H9 (cell line): Measurements from ENCODE around the gene PFDN2. TPM values are rescaled to one million over a fixed set of nuclear protein-coding genes. Genes with fewer than 3 reads are reported as not detected.

Experiments
- DNase-seq: peaks from one replicate; pipeline ENCODE4 v3.0.0-alpha.2; 2017
- H2AFZ ChIP-seq: one replicate; pipeline ENCODE4 v1.6.1; 2013; ENCODE audit warnings: mild to moderate bottlenecking, low read length, control low read depth, moderate library complexity
- H2AK5ac ChIP-seq: 2 replicates; pipeline ENCODE4 v1.6.1; 2013; ENCODE audit warnings: low read length, control low read depth, mixed read lengths; ENCODE audit not compliant: insufficient read length
- H2BK120ac ChIP-seq: one replicate; pipeline ENCODE4 v1.6.1; 2013; ENCODE audit warnings: low read depth, mild to moderate bottlenecking, low read length, control low read depth, inconsistent platforms; ENCODE audit not compliant: poor library complexity, severe bottlenecking
- H2BK12ac ChIP-seq: 2 replicates; pipeline ENCODE4 v1.6.1; 2013; ENCODE audit warnings: low read length, control low read depth, mixed read lengths, low read depth; ENCODE audit not compliant: insufficient read length
- H2BK15ac ChIP-seq: 2 replicates; pipeline ENCODE4 v1.6.1; 2013; ENCODE audit warnings: low read depth, low read length, control low read depth
- H2BK20ac ChIP-seq: one replicate; pipeline ENCODE4 v1.6.1; 2013; ENCODE audit warnings: low read depth, mild to moderate bottlenecking, low read length, control low read depth, inconsistent platforms; ENCODE audit not compliant: poor library complexity, severe bottlenecking
- H2BK5ac ChIP-seq: 2 replicates; pipeline ENCODE4 v1.6.1; 2013; ENCODE audit warnings: low read length, control low read depth, mixed read lengths; ENCODE audit not compliant: insufficient read length
- H3K14ac ChIP-seq: 2 replicates; pipeline ENCODE4 v1.6.1; 2013; ENCODE audit warnings: low read length, control low read depth; ENCODE audit not compliant: insufficient read depth
- H3K18ac ChIP-seq: 2 replicates; pipeline ENCODE4 v1.6.1; 2013; ENCODE audit warnings: low read depth, mild to moderate bottlenecking, mixed read lengths, low read length, control low read depth; ENCODE audit not compliant: insufficient read length
- H3K23ac ChIP-seq: 2 replicates; pipeline ENCODE4 v1.6.1; 2013; ENCODE audit warnings: low read length, control low read depth, mixed read lengths, low read depth; ENCODE audit not compliant: insufficient read length
- H3K23me2 ChIP-seq: 2 replicates; pipeline ENCODE4 v1.6.1; 2013; ENCODE audit warnings: low read depth, mild to moderate bottlenecking, mixed read lengths, low read length, control low read depth; ENCODE audit not compliant: insufficient read length, poor library complexity, severe bottlenecking
- H3K27ac ChIP-seq: 2 replicates; pipeline ENCODE4 v1.5.1; 2013; ENCODE audit warnings: low read length, control low read depth, mixed read lengths, low read depth; ENCODE audit not compliant: insufficient read length
- H3K27me3 ChIP-seq: 2 replicates; pipeline ENCODE4 v1.6.1; 2013; ENCODE audit warnings: low read length, control low read depth, inconsistent platforms; ENCODE audit not compliant: insufficient read depth
- H3K4ac ChIP-seq: 2 replicates; pipeline ENCODE4 v1.6.1; 2013; ENCODE audit warnings: low read depth, mild to moderate bottlenecking, control low read depth, inconsistent platforms, low read length, moderate library complexity
- H3K4me1 ChIP-seq: 2 replicates; pipeline ENCODE4 v1.6.1; 2013; ENCODE audit warnings: low read length, control low read depth, inconsistent platforms; ENCODE audit not compliant: insufficient read depth
- H3K4me2 ChIP-seq: 2 replicates; pipeline ENCODE4 v1.6.1; 2013; ENCODE audit warnings: low read length, control low read depth, mixed read lengths; ENCODE audit not compliant: insufficient read length, insufficient read depth
- H3K56ac ChIP-seq: 2 replicates; pipeline ENCODE4 v1.6.1; 2013; ENCODE audit warnings: low read depth, mild to moderate bottlenecking, mixed read lengths, low read length, control low read depth; ENCODE audit not compliant: insufficient read length
- H3K79me1 ChIP-seq: 2 replicates; pipeline ENCODE4 v1.6.1; 2013; ENCODE audit warnings: low read depth, mild to moderate bottlenecking, moderate library complexity, low read length, control low read depth, inconsistent platforms; ENCODE audit not compliant: insufficient read depth, poor library complexity, severe bottlenecking
- H3K79me2 ChIP-seq: 2 replicates; pipeline ENCODE4 v1.6.1; 2013; ENCODE audit warnings: low read length, control low read depth, inconsistent platforms; ENCODE audit not compliant: insufficient read depth
- H3K9ac ChIP-seq: 2 replicates; pipeline ENCODE4 v1.6.1; 2013; ENCODE audit warnings: low read length, control low read depth, mixed read lengths; ENCODE audit not compliant: insufficient read length; ENCODE audit errors: extremely low read depth
- H3K9me3 ChIP-seq: one replicate; pipeline ENCODE4 v1.6.1; 2013; ENCODE audit warnings: low read depth, low read length, inconsistent platforms; ENCODE audit not compliant: control insufficient read depth
- H3T11ph ChIP-seq: one replicate; pipeline ENCODE4 v1.6.1; 2013; ENCODE audit warnings: mild to moderate bottlenecking, low read length, control low read depth, inconsistent platforms
- H4K20me1 ChIP-seq: one replicate; pipeline ENCODE4 v1.6.1; 2013; ENCODE audit not compliant: control insufficient read depth, insufficient read length, insufficient read depth
- H4K5ac ChIP-seq: 2 replicates; pipeline ENCODE4 v1.6.1; 2013; ENCODE audit warnings: low read depth, mild to moderate bottlenecking, mixed read lengths, low read length, control low read depth; ENCODE audit not compliant: insufficient read length
- H4K8ac ChIP-seq: replicated peaks from 2 replicates; pipeline ENCODE4 v1.6.1; 2013; ENCODE audit warnings: low read length, control low read depth, mixed read lengths, low read depth; ENCODE audit not compliant: insufficient read length
- H4K91ac ChIP-seq: 2 replicates; pipeline ENCODE4 v1.6.1; 2013; ENCODE audit warnings: low read depth, mild to moderate bottlenecking, moderate library complexity, mixed read lengths, low read length, control low read depth; ENCODE audit not compliant: insufficient read length
- H3K27ac Mint-ChIP-seq, 3 experiments: 2 replicates in 2 of 3; 3 replicates in 1 of 3; pipeline ENCODE4 v1.8.0; 2020 to 2021; ENCODE audit warnings: mixed read lengths in 3 of 3, mild to moderate bottlenecking in 1 of 3, moderate library complexity in 1 of 3
- H3K27me3 Mint-ChIP-seq: 2 replicates; pipeline ENCODE4 v1.8.0; 2021; ENCODE audit warnings: low read depth, mild to moderate bottlenecking, moderate library complexity, mixed read lengths
- H3K36me3 Mint-ChIP-seq, 3 experiments: 2 replicates in 2 of 3; 3 replicates in 1 of 3; pipeline ENCODE4 v1.8.0; 2020 to 2021; ENCODE audit warnings: low read depth in 3 of 3, mixed read lengths in 3 of 3; ENCODE audit not compliant: insufficient read depth in 1 of 3
- H3K4me1 Mint-ChIP-seq, 2 experiments: 2 replicates each; pipeline ENCODE4 v1.8.0; 2020; ENCODE audit warnings: mixed read lengths in 2 of 2
- H3K4me3 Mint-ChIP-seq, 2 experiments: 2 replicates in 1 of 2; 3 replicates in 1 of 2; pipeline ENCODE4 v1.8.0; 2020 to 2021; ENCODE audit warnings: mild to moderate bottlenecking in 2 of 2, mixed read lengths in 2 of 2, moderate library complexity in 1 of 2
- H3K9me3 Mint-ChIP-seq, 2 experiments: 2 replicates in 1 of 2; 3 replicates in 1 of 2; pipeline ENCODE4 v1.8.0; 2020; ENCODE audit warnings: mild to moderate bottlenecking in 2 of 2, mixed read lengths in 2 of 2, moderate library complexity in 1 of 2
- CTCF ChIP-seq: fragments of 200-600 bp; sonication (generic); conservative IDR thresholded peaks from 3 replicates; pipeline ENCODE4 v1.8.0; 2021; ENCODE audit warnings: antibody characterized with exemption, mild to moderate bottlenecking
- WGBS: extraction: QIAGEN DNeasy Blood & Tissue Kit; methylation state at CpG from one replicate; pipeline ENCODE4 v1.1.7; 2013; ENCODE audit warnings: missing lambda C conversion rate, low lambda C conversion rate, mixed read lengths; ENCODE audit not compliant: insufficient read length; ENCODE audit errors: extremely low coverage; 5-methylcytosine and 5-hydroxymethylcytosine counted together
- total RNA-seq: library from RNA; stranded (reverse); gene quantifications from 2 replicates; pipeline ENCODE4 v1.2.1, GENCODE V29; 2021

Gene PFDN2
- total RNA-seq, 1 experiment from 2014 or later = 71.8 TPM

- no peak within 1 kb of the TSS for H3K23ac ChIP-seq
- H2AK5ac ChIP-seq = no peak within 1 kb of the TSS
- H2BK15ac ChIP-seq = no peak within 1 kb of the TSS
- WGBS = no CpG with 5 or more reads among the region's 68 CpGs
- peak within 1 kb of the TSS; percentile 18 for H3K56ac ChIP-seq
- Mint-ChIP-seq H3K27ac (peak within 1 kb of the TSS; percentile 76 to 99 (median 93); a peak in 6 of 7 replicates), H3K4me3 (no peak within 1 kb of the TSS; a peak in 1 of 5 replicates), H3K4me1 (peaks cover 18 to 19% of the 10 kb centered on the region in 2 experiments), H3K9me3 (no peaks in the 10 kb centered on the region; a peak in 1 of 5 replicates), H3K27me3 (no peaks in the 10 kb centered on the region), H3K36me3 (peaks cover 3 to 28% (median 24%) of the 10 kb centered on the region in 3 experiments; a peak in 5 of 7 replicates)
- peak within 1 kb of the TSS; percentile 86 for H3K9ac ChIP-seq
- no peak within 1 kb of the TSS for H4K8ac ChIP-seq
- H4K91ac ChIP-seq = no peak within 1 kb of the TSS
- peak; percentile 96 for DNase-seq
- peak within 1 kb of the TSS; percentile 74 for H3K18ac ChIP-seq
- H3K27me3 ChIP-seq = no peaks in the 10 kb centered on the region
- no peak within 1 kb of the TSS for H2BK12ac ChIP-seq
- H3K4me2 ChIP-seq = peak within 1 kb of the TSS; percentile 99
- H3K79me1 ChIP-seq = peaks cover 8% of the 10 kb centered on the region
- no peak within 1 kb of the TSS for H3K4ac ChIP-seq
- H4K20me1 ChIP-seq = no peaks in the 10 kb centered on the region
- H3K14ac ChIP-seq = peak within 1 kb of the TSS; percentile 86
- peak within 1 kb of the TSS; percentile 70 for H2AFZ ChIP-seq
- no peak within 1 kb of the TSS for H3T11ph ChIP-seq
- H2BK120ac ChIP-seq = no peak within 1 kb of the TSS
- peaks cover 13% of the 10 kb centered on the region for H3K23me2 ChIP-seq
- H4K5ac ChIP-seq = no peak within 1 kb of the TSS
- no peaks in the 10 kb centered on the region for H3K9me3 ChIP-seq
- H3K79me2 ChIP-seq = peaks cover 6% of the 10 kb centered on the region; the same call in 1 of the 2 replicates
- TF ChIP-seq CTCF = no peak
- H3K4me1 ChIP-seq = no peaks in the 10 kb centered on the region
- peak within 1 kb of the TSS; percentile 92 for H3K27ac ChIP-seq
- H2BK5ac ChIP-seq = peak within 1 kb of the TSS; percentile 20
- H2BK20ac ChIP-seq = no peak within 1 kb of the TSS
Observed at GRCh38 chr1:161132410-161133219, 14.8 kb upstream of the PFDN2 start, which contains the start of gene DEDD. DEDD (minus strand) TSS chr1:161132667; CDS start chr1:161124462, 8,205 bp downstream.
